Endothelial cell of umbilical vein (primary cell): ENCODE data around the gene KCNJ4. TPM values are rescaled to one million over a fixed set of nuclear protein-coding genes. Genes with fewer than 3 reads are reported as not detected.

ENCODE experiments used
- BruUV-seq: library from RNA; stranded (reverse); fragments of 400-500 nt; replicated peaks from 2 replicates; lab custom pipeline; 2021; lab: Mats Ljungman, UMichigan
- CTCF ChIA-PET: fragments of 300-600, 350-600 bp; sonication (Branson Sonifier 250); formaldehyde crosslinking; loops from one replicate; lab custom pipeline; 2021; ENCODE audit warnings: antibody characterized with exemption, inconsistent platforms; lab: Charles Lee
- POLR2A ChIA-PET: fragments of 300-600, 350-600 bp; sonication (Branson Sonifier 250); formaldehyde crosslinking; loops from one replicate; lab custom pipeline; 2021; ENCODE audit warnings: antibody characterized with exemption, inconsistent platforms; lab: Charles Lee
- DNase-seq: peaks from one replicate; pipeline ENCODE4 v3.0.0-alpha.2; 2011; ENCODE audit warnings: low read depth, low spot score
- FAIRE-seq: peaks from 2 replicates; lab custom pipeline; 2011; peaks lifted over from hg19 to GRCh38; lab: Jason Lieb, UNC
- H2AFZ ChIP-seq: 2 replicates; pipeline ENCODE4 v1.6.0; 2012; ENCODE audit warnings: low read depth, low read length, control low read depth, inconsistent platforms
- H3K27ac ChIP-seq: 2 replicates; pipeline ENCODE4 v1.5.1; 2011; ENCODE audit warnings: low read depth, mild to moderate bottlenecking, control low read depth, low read length, moderate library complexity; ENCODE audit not compliant: insufficient read depth
- H3K27me3 ChIP-seq, 2 experiments: 2 replicates each; pipeline versions ENCODE4 v1.6.0 to v1.6.1; 2011; ENCODE audit warnings: low read length in 2 of 2, mixed read lengths in 1 of 2; ENCODE audit not compliant: control insufficient read depth in 2 of 2, insufficient read depth in 2 of 2
- H3K36me3 ChIP-seq, 2 experiments: 2 replicates in 1 of 2; 3 replicates in 1 of 2; pipeline ENCODE4 v1.5.1; 2011; ENCODE audit warnings: low read length in 2 of 2, mild to moderate bottlenecking in 1 of 2, moderate library complexity in 1 of 2; ENCODE audit not compliant: control insufficient read depth in 2 of 2, insufficient read depth in 2 of 2; ENCODE audit errors: extremely low read depth in 1 of 2
- H3K4me1 ChIP-seq: 3 replicates; pipeline ENCODE4 v1.5.1; 2011; ENCODE audit warnings: mild to moderate bottlenecking, low read length; ENCODE audit not compliant: control insufficient read depth, insufficient read depth; ENCODE audit errors: extremely low read depth
- H3K4me2 ChIP-seq: 2 replicates; pipeline ENCODE4 v1.6.1; 2011; ENCODE audit warnings: low read length, control low read depth, mixed read lengths; ENCODE audit not compliant: insufficient read depth
- H3K4me3 ChIP-seq, 3 experiments: fragments of 200-600 bp in 1 of 3; sonication (generic), shearing (Covaris generic) in 1 of 3; replicated peaks in 1 of 3; 2 replicates each; pipeline ENCODE4 v1.5.1; 2011 to 2016; ENCODE audit warnings: control low read depth in 3 of 3, low read length in 3 of 3, mild to moderate bottlenecking in 2 of 3, inconsistent platforms in 1 of 3, low read depth in 1 of 3, moderate library complexity in 1 of 3; ENCODE audit not compliant: insufficient read depth in 1 of 3
- H3K79me2 ChIP-seq: 2 replicates; pipeline ENCODE4 v1.6.0; 2012; ENCODE audit warnings: low read length, inconsistent platforms; ENCODE audit not compliant: control insufficient read depth, insufficient read depth
- H3K9ac ChIP-seq: replicated peaks from 2 replicates; pipeline ENCODE3; 2011; ENCODE audit warnings: low read length, control low read depth; ENCODE audit not compliant: insufficient read depth; ENCODE audit errors: extremely low read depth
- H3K9me1 ChIP-seq: replicated peaks from 3 replicates; pipeline ENCODE4 v1.6.0; 2011; ENCODE audit warnings: mild to moderate bottlenecking, low read length; ENCODE audit not compliant: control insufficient read depth, insufficient read depth; ENCODE audit errors: extremely low read depth
- H3K9me3 ChIP-seq: replicated peaks from 2 replicates; pipeline ENCODE4 v1.5.1; 2012; ENCODE audit warnings: low read length, inconsistent platforms; ENCODE audit not compliant: control insufficient read depth, insufficient read depth
- H4K20me1 ChIP-seq: replicated peaks from 2 replicates; pipeline ENCODE3; 2011; ENCODE audit warnings: mild to moderate bottlenecking, low read length; ENCODE audit not compliant: control insufficient read depth, insufficient read depth; ENCODE audit errors: extremely low read depth
- EZH2 ChIP-seq: IDR thresholded peaks from 2 replicates; pipeline ENCODE4 v1.6.1; 2012; ENCODE audit warnings: borderline replicate concordance, low read depth, mild to moderate bottlenecking, moderate library complexity, low read length, inconsistent platforms; ENCODE audit not compliant: severe bottlenecking
- FOS ChIP-seq: IDR thresholded peaks from 2 replicates; pipeline ENCODE4 v1.6.1; 2011; ENCODE audit warnings: mild to moderate bottlenecking, low read length, moderate library complexity, borderline replicate concordance; ENCODE audit not compliant: insufficient read depth
- GATA2 ChIP-seq: IDR thresholded peaks from 2 replicates; pipeline ENCODE4 v1.7.0; 2011; ENCODE audit warnings: low read depth, mild to moderate bottlenecking, moderate library complexity, mixed read lengths, low read length; ENCODE audit not compliant: insufficient read length, insufficient read depth
- JUN ChIP-seq: IDR thresholded peaks from 2 replicates; pipeline ENCODE4 v1.6.1; 2011; ENCODE audit warnings: borderline replicate concordance, low read depth; ENCODE audit not compliant: insufficient read length, insufficient read depth
- MAX ChIP-seq: IDR thresholded peaks from 2 replicates; pipeline ENCODE4 v1.6.1; 2011; ENCODE audit not compliant: insufficient read depth, insufficient read length
- MYC ChIP-seq: IDR thresholded peaks from one replicate; pipeline ENCODE4 v1.6.1; 2011; ENCODE audit warnings: mild to moderate bottlenecking, low read depth, low read length
- POLR2A ChIP-seq: IDR thresholded peaks from 2 replicates; pipeline ENCODE4 v1.6.1; 2012; ENCODE audit warnings: low read depth, mild to moderate bottlenecking, control low read depth, low read length
- POLR2AphosphoS5 ChIP-seq: IDR thresholded peaks from 2 replicates; pipeline ENCODE4 v1.6.1; 2012; ENCODE audit warnings: low read depth, mild to moderate bottlenecking, control low read depth, low read length, moderate library complexity; ENCODE audit not compliant: insufficient read depth
- dilution Hi-C: fragments of 300-500 bp; cut with MboI; formaldehyde crosslinking; loops from one replicate; pipeline ENCODE4 v1.15.0; 2019; ENCODE audit warnings: low sequenced_read_pairs; ENCODE audit not compliant: extremely low pct_ligation_motif_present
- intact Hi-C: fragments of 100-400 bp; cut with micrococcal nuclease; formaldehyde crosslinking; loops from one replicate; pipeline ENCODE4 v1.10.0; 2022
- polyA plus RNA-seq, 4 experiments: library from polyadenylated mRNA; depleted of rRNA in 3 of 4; stranded (reverse) in 3 of 4; unstranded in 1 of 4; fragments of >200 nt; gene quantifications; 2 replicates each; pipeline versions ENCODE4 v1.2.1 to v1.2.3, GENCODE V29; 2011 to 2012; ENCODE audit warnings: missing spikeins in 1 of 4
- total RNA-seq: library from RNA; stranded (reverse); gene quantifications from 2 replicates; pipeline ENCODE4 v1.2.3, GENCODE V29; 2021
- TF ChIP-seq, protein P1 (sequence below), 2 donors: IDR thresholded peaks; 1 replicate in 1 of 2; 2 replicates in 1 of 2; pipeline ENCODE4 v1.5.1; 2011; ENCODE audit warnings: low read length in 2 of 2, mild to moderate bottlenecking in 2 of 2, moderate library complexity in 2 of 2, control low read depth in 1 of 2, inconsistent platforms in 1 of 2, low read depth in 1 of 2; ENCODE audit not compliant: insufficient read depth in 1 of 2; ENCODE audit errors: extremely low read depth in 1 of 2

KCNJ4 gene
- total and polyA plus RNA-seq, 2 donors (not counting 3 experiments of a cell fraction or from before 2014, with no cell fraction given): not detected

DNA sequence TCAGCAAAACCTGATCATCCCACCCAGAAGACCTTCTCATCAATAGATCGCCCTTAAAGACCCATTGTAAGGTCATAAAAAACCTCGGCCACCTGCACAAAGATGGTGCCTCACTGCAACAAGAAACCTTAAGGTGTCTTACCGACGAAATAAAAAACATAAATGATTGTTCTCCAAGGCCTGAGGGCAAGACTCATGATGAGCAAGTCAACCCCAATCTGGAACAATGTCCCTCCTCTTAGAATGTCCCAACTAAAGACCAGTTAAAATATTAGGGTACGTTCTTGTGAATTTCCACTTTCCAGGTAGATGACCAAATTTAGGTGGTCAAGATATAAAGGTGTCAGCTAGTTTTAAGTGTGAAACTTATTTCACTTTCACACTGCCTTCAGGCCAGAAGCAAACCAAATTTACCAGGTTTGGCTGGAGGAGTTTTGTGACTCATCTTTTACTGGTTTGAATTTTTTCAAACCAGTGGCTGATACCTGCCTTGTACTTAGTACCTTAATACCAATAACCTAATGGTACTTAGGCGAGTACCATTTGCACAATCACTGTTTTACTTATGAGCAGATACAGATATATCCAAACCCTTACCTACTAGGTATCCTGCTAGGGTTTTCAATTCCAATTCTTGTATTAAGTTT lies 27.8 kb upstream of the KCNJ4 start:
- Histone ChIP-seq H2AFZ (no peak overlapping the region), H3K9me1 (no peaks in the 10 kb centered on the region), H4K20me1 (no peaks in the 10 kb centered on the region), H3K4me1 (no peaks in the 10 kb centered on the region), H3K4me3 (no peak overlapping the region), H3K27ac (no peak overlapping the region), H3K9ac (no peak overlapping the region), H3K36me3 (peaks cover 48 to 57% of the 10 kb centered on the region in 2 experiments), H3K4me2 (no peak overlapping the region), H3K9me3 (no peaks in the 10 kb centered on the region), H3K27me3 (no peaks in the 10 kb centered on the region), H3K79me2 (peaks cover 3% of the 10 kb centered on the region)
- TF ChIP-seq MAX (no peak), GATA2 (no peak), EZH2 (no peak), POLR2A (no peak), JUN (no peak), POLR2AphosphoS5 (no peak), MYC (no peak), FOS (no peak)
- TF ChIP-seq, protein P1, sequence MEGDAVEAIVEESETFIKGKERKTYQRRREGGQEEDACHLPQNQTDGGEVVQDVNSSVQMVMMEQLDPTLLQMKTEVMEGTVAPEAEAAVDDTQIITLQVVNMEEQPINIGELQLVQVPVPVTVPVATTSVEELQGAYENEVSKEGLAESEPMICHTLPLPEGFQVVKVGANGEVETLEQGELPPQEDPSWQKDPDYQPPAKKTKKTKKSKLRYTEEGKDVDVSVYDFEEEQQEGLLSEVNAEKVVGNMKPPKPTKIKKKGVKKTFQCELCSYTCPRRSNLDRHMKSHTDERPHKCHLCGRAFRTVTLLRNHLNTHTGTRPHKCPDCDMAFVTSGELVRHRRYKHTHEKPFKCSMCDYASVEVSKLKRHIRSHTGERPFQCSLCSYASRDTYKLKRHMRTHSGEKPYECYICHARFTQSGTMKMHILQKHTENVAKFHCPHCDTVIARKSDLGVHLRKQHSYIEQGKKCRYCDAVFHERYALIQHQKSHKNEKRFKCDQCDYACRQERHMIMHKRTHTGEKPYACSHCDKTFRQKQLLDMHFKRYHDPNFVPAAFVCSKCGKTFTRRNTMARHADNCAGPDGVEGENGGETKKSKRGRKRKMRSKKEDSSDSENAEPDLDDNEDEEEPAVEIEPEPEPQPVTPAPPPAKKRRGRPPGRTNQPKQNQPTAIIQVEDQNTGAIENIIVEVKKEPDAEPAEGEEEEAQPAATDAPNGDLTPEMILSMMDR (IDR thresholded peaks at IDR 0.05; ENCODE audit: extremely low read depth in 1 of 2, insufficient read depth in 1 of 2, low read depth in 1 of 2, low read length in 2 of 2): no peak
- no peak for FAIRE-seq
- ChIA-PET POLR2A (no interaction called here), CTCF (interaction anchor here (1.2 kb wide), 1 partner anchor 14 kb away, joined by 3 read pairs; the partner anchor contains the start of gene KDELR3)
- intact Hi-C loops: no loop called here
- BruUV-seq: TSS peak; percentile 42
- DNase-seq: no peak
- dilution Hi-C loops: no loop called here
